DND-41 (cell line): ENCODE measurements around the gene SNRNP48.

Source experiments
- ATAC-seq: fragments of 200-7000 bp; cut with Tn5 transposase; 3 replicates; pipeline ENCODE4 v1.9.1; 2021; ENCODE audit warnings: low read depth; ENCODE audit not compliant: insufficient read depth
- DNase-seq: peaks from one replicate; pipeline ENCODE4 v3.0.0-alpha.2; 2020
- H2AFZ ChIP-seq: 2 replicates; pipeline ENCODE4 v1.6.0; 2012; ENCODE audit warnings: low read depth, low read length
- H3K27ac ChIP-seq: 2 replicates; pipeline ENCODE4 v1.5.1; 2012; ENCODE audit warnings: low read length, inconsistent platforms
- H3K27me3 ChIP-seq: fragments of 200-600 bp; sonication (generic); 2 replicates; pipeline ENCODE4 v1.6.0; 2012; ENCODE audit warnings: low read length, mild to moderate bottlenecking, inconsistent platforms; ENCODE audit not compliant: insufficient read depth, poor library complexity
- H3K36me3 ChIP-seq: 2 replicates; pipeline ENCODE4 v1.5.1; 2012; ENCODE audit warnings: low read length, inconsistent platforms; ENCODE audit not compliant: insufficient read depth
- H3K4me1 ChIP-seq: 2 replicates; pipeline ENCODE4 v1.5.1; 2012; ENCODE audit warnings: mild to moderate bottlenecking, low read length; ENCODE audit not compliant: insufficient read depth
- H3K4me2 ChIP-seq: 2 replicates; pipeline ENCODE4 v1.6.0; 2012; ENCODE audit warnings: mild to moderate bottlenecking, moderate library complexity, low read length, inconsistent platforms; ENCODE audit not compliant: insufficient read depth
- H3K4me3 ChIP-seq, 2 experiments: fragments of 200-600 bp in 1 of 2; shearing (Covaris generic) in 1 of 2; 2 replicates each; pipeline ENCODE4 v1.5.1; 2012 to 2016; ENCODE audit warnings: inconsistent platforms in 2 of 2, low read length in 2 of 2, mild to moderate bottlenecking in 2 of 2, low read depth in 1 of 2, moderate library complexity in 1 of 2
- H3K79me2 ChIP-seq: 2 replicates; pipeline ENCODE4 v1.6.0; 2012; ENCODE audit warnings: low read length, inconsistent platforms; ENCODE audit not compliant: insufficient read depth
- H3K9ac ChIP-seq: 2 replicates; pipeline ENCODE4 v1.6.0; 2012; ENCODE audit warnings: low read depth, mild to moderate bottlenecking, inconsistent platforms, low read length, moderate library complexity
- H3K9me3 ChIP-seq: 2 replicates; pipeline ENCODE4 v1.5.1; 2012; ENCODE audit warnings: low read length, moderate library complexity, mild to moderate bottlenecking, inconsistent platforms; ENCODE audit not compliant: insufficient read depth, severe bottlenecking
- H4K20me1 ChIP-seq: 2 replicates; pipeline ENCODE4 v1.6.0; 2012; ENCODE audit warnings: low read length; ENCODE audit not compliant: insufficient read depth
- CTCF ChIP-seq: IDR thresholded peaks from 2 replicates; pipeline ENCODE4 v1.5.1; 2012; ENCODE audit warnings: borderline replicate concordance, low read length, moderate library complexity, mild to moderate bottlenecking; ENCODE audit not compliant: poor library complexity, severe bottlenecking; ENCODE audit errors: extremely low read depth
- EZH2 ChIP-seq: IDR thresholded peaks from 3 replicates; pipeline ENCODE4 v1.6.1; 2012; ENCODE audit warnings: borderline replicate concordance, low read depth, mild to moderate bottlenecking, moderate library complexity, low read length, inconsistent platforms; ENCODE audit not compliant: severe bottlenecking

Gene SNRNP48

GRCh38 chr6:7579851-7580250 is 10.1 kb upstream of the SNRNP48 start:
- Histone ChIP-seq H2AFZ (no peak overlapping the region), H3K4me2 (no peak overlapping the region), H4K20me1 (no peaks in the 10 kb centered on the region), H3K27ac (no peak overlapping the region), H3K9me3 (no peaks in the 10 kb centered on the region), H3K79me2 (no peaks in the 10 kb centered on the region), H3K4me3 (no peak overlapping the region), H3K4me1 (no peaks in the 10 kb centered on the region), H3K36me3 (no peaks in the 10 kb centered on the region), H3K9ac (no peak overlapping the region), H3K27me3 (peaks cover 47% of the 10 kb centered on the region)
- ATAC-seq = no peak
- TF ChIP-seq CTCF = no peak
- TF ChIP-seq EZH2 = no peak
- DNase-seq = no peak

- H3K27me3 ChIP-seq = peaks cover 41% of the 10 kb centered on the region
- TF ChIP-seq CTCF (no peak), EZH2 (no peak)
- DNase-seq = no peak
- H3K4me2 ChIP-seq = no peak overlapping the region
- no peak overlapping the region for H3K27ac ChIP-seq
- no peaks in the 10 kb centered on the region for H3K79me2 ChIP-seq
- H3K9me3 ChIP-seq = no peaks in the 10 kb centered on the region
- no peaks in the 10 kb centered on the region for H3K4me1 ChIP-seq
- H4K20me1 ChIP-seq = no peaks in the 10 kb centered on the region
- no peak overlapping the region for H3K4me3 ChIP-seq
- no peak overlapping the region for H3K9ac ChIP-seq
- no peak overlapping the region for H2AFZ ChIP-seq
- no peak for ATAC-seq
- no peaks in the 10 kb centered on the region for H3K36me3 ChIP-seq
These were observed 9.5 kb upstream of the SNRNP48 start for GRCh38 chr6:7580537-7580926.

- Histone ChIP-seq H3K27me3 (peaks cover 36% of the 10 kb centered on the region), H3K79me2 (no peaks in the 10 kb centered on the region), H3K4me1 (no peaks in the 10 kb centered on the region), H2AFZ (no peak overlapping the region), H3K4me2 (no peak overlapping the region), H3K9ac (no peak overlapping the region), H4K20me1 (no peaks in the 10 kb centered on the region), H3K9me3 (no peaks in the 10 kb centered on the region), H3K27ac (no peak overlapping the region), H3K36me3 (no peaks in the 10 kb centered on the region), H3K4me3 (no peak overlapping the region)
- ATAC-seq (no peak), DNase-seq (no peak)
- no peak for TF ChIP-seq CTCF
- TF ChIP-seq EZH2 = no peak
These were observed 8.9 kb upstream of the SNRNP48 start for GRCh38 chr6:7580927-7581618.
